ENCODE results near the gene ZNF573.

ZNF573 gene

GRCh38 chr19:37719111-37719926, 60.1 kb downstream of the ZNF573 start, which contains the start of gene ZNF607:
Gene ZNF607 (minus strand): TSS chr19:37719761. CDS start chr19:37711618, 8,143 bp downstream.
- peak within 1 kb of the TSS; percentile 97 for H3K4me3 Mint-ChIP-seq
- H3K9me3 Mint-ChIP-seq = no peaks in the 10 kb centered on the region
- peak within 1 kb of the TSS; percentile 92 for H3K27ac Mint-ChIP-seq
- H3K36me3 Mint-ChIP-seq = peaks cover 11% of the 10 kb centered on the region
- H3K4me1 Mint-ChIP-seq = peaks cover 13% of the 10 kb centered on the region
- no peaks in the 10 kb centered on the region for H3K27me3 Mint-ChIP-seq

GRCh38 chr19:37718304-37718703, 61.1 kb downstream of the ZNF573 start:
- no peaks in the 10 kb centered on the region for H3K27me3 Mint-ChIP-seq
- H3K27ac Mint-ChIP-seq = no peak overlapping the region
- peaks cover 13% of the 10 kb centered on the region for H3K36me3 Mint-ChIP-seq
- no peaks in the 10 kb centered on the region for H3K9me3 Mint-ChIP-seq
- peaks cover 13% of the 10 kb centered on the region for H3K4me1 Mint-ChIP-seq
- H3K4me3 Mint-ChIP-seq = peak overlapping the region; percentile 97

DNA sequence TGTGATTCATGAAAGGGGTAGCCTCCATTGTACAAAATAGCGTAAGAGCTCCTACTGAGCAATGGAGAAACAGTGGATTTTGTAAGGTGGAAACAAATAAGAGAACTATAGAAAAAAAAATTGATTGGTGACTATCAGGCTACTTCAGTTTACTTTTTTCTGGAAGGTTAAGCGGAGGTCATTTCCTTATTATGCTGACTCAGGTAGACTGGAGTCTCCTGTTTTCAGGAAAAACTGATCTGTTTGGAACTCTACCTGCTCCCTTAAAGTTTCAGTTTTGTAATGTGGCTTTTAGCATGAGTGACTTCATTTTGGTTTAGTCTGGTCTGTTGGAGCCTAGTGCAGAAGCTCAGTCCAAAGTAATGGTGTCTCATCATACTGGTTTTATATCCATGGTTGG, 63.2 kb downstream of the ZNF573 start:
- peaks cover 4% of the 10 kb centered on the region for H3K9me3 Mint-ChIP-seq
- H3K4me1 Mint-ChIP-seq = peaks cover 13% of the 10 kb centered on the region
- peaks cover 26% of the 10 kb centered on the region for H3K36me3 Mint-ChIP-seq
- no peaks in the 10 kb centered on the region for H3K27me3 Mint-ChIP-seq
- no peak overlapping the region for H3K4me3 Mint-ChIP-seq
- H3K27ac Mint-ChIP-seq = no peak overlapping the region

DNA sequence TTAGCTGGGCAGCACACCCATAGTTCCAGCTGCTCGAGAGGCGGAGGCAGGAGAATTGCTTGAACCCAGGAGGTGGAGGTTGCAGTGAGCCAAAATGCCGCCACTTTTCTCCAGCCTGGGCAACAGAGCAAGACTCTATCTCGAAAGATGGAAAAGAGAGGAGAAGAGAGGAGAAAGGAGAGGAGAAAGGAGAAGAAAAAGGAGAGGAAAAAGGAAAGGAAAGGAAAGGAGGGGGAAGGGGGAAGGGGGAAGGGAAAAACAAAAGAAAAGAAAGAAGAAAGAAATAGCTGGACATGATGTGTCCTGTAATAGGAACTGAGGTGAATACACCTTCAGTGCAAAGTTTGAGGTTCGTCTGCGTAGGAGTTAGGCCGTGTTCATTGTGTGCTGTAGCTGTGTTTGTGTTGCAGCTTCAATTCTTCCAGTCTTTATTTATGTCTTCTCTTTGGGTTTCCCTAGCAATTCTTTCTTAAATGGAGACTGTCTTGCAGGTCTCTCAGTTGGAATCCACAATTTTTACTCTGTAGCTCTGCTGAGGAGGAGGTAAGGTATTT, 73.3 kb downstream of the ZNF573 start:
- no peak overlapping the region for H3K27ac Mint-ChIP-seq
- H3K36me3 Mint-ChIP-seq = peaks cover 67% of the 10 kb centered on the region
- no peak overlapping the region for H3K4me3 Mint-ChIP-seq
- no peaks in the 10 kb centered on the region for H3K4me1 Mint-ChIP-seq
- H3K9me3 Mint-ChIP-seq = peaks cover 22% of the 10 kb centered on the region
- H3K27me3 Mint-ChIP-seq = no peaks in the 10 kb centered on the region

DNA sequence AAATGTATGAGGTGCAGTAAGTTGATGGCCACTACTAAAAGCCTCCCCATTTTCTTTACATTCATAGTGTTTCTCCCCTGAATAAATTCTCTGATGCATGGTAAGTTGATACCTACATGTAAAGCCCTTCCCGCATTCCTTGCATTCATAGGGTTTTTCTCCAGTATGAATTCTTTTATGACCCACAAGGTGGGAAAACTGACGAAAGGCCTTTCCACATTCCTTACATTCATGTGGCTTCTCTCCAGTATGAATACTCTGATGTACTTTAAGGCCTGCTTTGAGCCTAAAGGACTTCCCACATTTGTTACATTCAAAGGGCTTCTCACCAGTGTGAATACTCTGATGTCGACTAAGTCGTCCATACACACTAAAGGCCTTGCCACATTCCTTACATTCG, 80.3 kb downstream of the ZNF573 start:
- Mint-ChIP-seq H3K4me1 (no peaks in the 10 kb centered on the region), H3K36me3 (peaks cover 52% of the 10 kb centered on the region), H3K9me3 (peaks cover 28% of the 10 kb centered on the region), H3K27me3 (no peaks in the 10 kb centered on the region), H3K27ac (no peak overlapping the region), H3K4me3 (no peak overlapping the region)

DNA sequence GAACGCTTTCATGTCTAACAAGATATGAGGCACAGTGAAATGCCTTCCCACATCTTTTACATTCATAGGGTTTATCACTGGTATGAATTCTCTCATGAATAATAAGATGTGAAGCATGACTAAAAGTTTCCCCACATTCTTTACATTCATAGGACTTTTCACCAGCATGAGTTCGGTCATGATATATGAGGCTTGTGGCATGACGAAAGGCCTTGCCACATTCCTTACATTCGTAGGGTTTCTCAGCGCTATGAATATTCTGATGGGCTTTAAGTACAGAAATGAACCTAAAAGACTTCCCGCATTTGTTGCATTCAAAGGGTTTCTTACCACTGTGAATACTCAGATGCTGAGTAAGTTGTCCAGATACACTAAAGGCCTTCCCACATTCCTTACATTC, 81.2 kb downstream of the ZNF573 start:
- H3K4me3 Mint-ChIP-seq = no peak overlapping the region
- H3K9me3 Mint-ChIP-seq = peaks cover 25% of the 10 kb centered on the region
- H3K36me3 Mint-ChIP-seq = peaks cover 49% of the 10 kb centered on the region
- H3K27me3 Mint-ChIP-seq = no peaks in the 10 kb centered on the region
- no peak overlapping the region for H3K27ac Mint-ChIP-seq
- peaks cover 4% of the 10 kb centered on the region for H3K4me1 Mint-ChIP-seq

- Mint-ChIP-seq H3K4me1 (peaks cover 16% of the 10 kb centered on the region), H3K4me3 (no peak overlapping the region)
Observed at GRCh38 chr19:37695144-37695899, 84.1 kb downstream of the ZNF573 start.

DNA sequence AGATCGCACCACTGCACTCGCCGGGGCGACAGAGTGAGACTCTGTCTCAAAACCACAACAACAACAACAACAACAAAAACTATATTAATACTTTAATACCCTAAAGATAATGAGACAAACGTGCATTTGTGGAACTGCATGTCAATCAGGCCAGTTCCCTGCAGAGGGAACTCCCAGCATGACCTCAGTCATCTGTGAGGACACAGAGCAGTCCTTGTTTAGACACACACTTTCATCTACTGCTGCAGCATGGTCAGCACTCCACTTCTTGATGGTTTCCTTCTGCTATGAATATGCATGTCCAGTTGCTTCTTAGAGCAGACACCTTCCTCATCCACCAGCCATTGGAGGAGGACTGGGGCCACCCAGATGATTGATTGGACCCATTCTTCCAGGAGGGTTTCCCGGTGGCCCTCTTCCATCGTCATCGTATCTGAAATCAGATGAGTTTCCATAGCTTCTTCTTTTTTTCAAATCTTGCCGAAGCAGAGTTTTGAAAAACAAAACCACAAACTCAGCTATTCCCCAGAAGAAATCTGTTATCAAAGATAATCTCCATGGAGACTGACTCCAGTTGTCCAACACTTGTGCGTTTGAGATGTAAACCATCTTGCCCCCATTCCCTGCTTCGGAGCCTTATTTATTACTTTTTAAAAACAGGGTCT, 86.3 kb downstream of the ZNF573 start:
- Mint-ChIP-seq H3K4me1 (peaks cover 16% of the 10 kb centered on the region), H3K4me3 (peak overlapping the region; percentile 42), H3K27me3 (no peaks in the 10 kb centered on the region)

More at GRCh38 chr19:37695144-37695899, 84.1 kb downstream of the ZNF573 start:
- H3K27ac Mint-ChIP-seq = no peak overlapping the region
- peaks cover 14% of the 10 kb centered on the region for H3K9me3 Mint-ChIP-seq
- no peaks in the 10 kb centered on the region for H3K27me3 Mint-ChIP-seq
- H3K36me3 Mint-ChIP-seq = peaks cover 37% of the 10 kb centered on the region

DNA sequence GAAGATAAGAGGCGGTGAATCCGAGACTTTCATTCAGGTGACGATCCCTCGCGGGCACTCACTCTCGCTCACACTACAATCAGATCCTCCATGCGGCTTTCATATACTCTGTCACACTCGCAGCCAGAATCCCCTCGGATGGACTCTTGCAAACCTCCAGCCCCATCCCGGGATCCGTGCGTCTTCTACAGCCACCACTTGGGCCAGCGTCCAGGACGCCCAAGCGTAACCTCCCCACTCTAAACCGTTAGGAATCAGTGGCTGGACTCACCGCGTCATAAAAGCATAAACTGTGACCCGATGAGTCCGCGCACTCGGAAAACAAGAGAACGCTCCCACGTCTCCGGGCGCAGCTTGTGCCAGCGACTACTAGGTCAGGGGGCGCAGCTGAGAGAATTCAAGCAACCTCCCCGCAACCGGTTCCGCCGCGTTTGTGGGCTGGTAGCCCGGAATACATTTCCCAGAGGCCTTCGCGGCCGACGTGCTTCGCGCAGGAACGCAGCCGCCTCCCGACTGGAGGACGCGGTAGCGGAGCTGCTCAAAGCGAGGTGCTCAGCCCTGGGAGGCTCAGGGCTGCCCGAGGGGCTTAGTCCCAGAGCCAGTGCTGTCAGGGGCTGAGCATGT, 87.4 kb downstream of the ZNF573 start:
- Mint-ChIP-seq H3K27ac (peak overlapping the region; percentile 92), H3K9me3 (no peaks in the 10 kb centered on the region), H3K4me3 (peak overlapping the region; percentile 99), H3K27me3 (no peaks in the 10 kb centered on the region), H3K4me1 (peaks cover 16% of the 10 kb centered on the region), H3K36me3 (peaks cover 21% of the 10 kb centered on the region)

More for the DNA sequence above, 86.3 kb downstream of the ZNF573 start:
- H3K27ac Mint-ChIP-seq = no peak overlapping the region
- peaks cover 3% of the 10 kb centered on the region for H3K9me3 Mint-ChIP-seq
- H3K36me3 Mint-ChIP-seq = peaks cover 22% of the 10 kb centered on the region
